HG02763 (cell line): Measurements from ENCODE around the gene BMERB1.
"Not testable (repeated sequence)": the region's sequence is repeated elsewhere in the genome, so short reads cannot be mapped to it uniquely, and the experiment has no call there.

Experiments used
- ATAC-seq: cut with Tn5 transposase; IDR thresholded peaks from one replicate; pipeline ENCODE4 v1.9.1; 2021; ENCODE audit warnings: mild to moderate bottlenecking, moderate library complexity; ENCODE audit not compliant: unreplicated experiment

The BMERB1 gene

DNA sequence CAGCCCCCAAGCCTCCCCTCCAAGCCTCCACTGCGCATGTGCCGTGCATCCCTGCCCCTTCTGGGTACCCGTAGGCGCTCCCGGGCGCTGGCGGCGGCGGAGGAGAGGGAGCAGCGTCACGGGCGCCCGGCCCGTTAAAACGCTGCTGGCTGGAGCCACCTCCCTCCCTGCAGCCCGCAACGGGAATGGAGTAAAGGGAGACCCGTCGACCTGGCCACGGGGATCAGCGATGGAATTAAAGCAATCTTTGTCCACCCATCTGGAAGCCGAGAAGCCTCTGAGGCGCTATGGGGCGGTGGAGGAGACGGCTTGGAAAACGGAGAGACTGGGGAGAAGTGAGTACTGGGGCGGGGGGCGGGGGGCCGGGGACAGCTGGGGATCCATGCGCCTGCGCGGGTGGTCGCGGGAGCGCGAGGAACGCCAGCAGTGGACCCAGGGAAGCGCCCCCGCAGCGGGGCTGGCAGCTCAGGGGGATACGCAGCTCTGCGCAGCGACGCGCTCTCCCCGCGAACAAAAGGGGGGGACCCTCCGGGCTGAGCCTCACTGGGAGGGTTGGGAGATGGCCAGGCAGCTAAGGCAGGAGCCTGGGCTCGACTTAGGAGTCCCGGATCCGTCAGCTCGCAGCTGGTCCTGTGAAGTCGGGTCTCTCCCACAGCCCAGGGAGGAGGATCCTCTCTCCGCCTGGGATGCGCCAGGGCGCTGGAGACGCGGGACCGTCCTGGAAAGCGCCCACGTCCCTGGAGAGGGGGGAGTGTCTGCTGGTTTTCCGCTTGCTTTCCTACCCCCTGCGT lies at the start of gene BMERB1:
Gene BMERB1, plus strand, starts transcription at position 164 of the 791 bp plus-strand sequence. Its CDS starts 66 bp downstream, at position 230.
- no peak for ATAC-seq

DNA sequence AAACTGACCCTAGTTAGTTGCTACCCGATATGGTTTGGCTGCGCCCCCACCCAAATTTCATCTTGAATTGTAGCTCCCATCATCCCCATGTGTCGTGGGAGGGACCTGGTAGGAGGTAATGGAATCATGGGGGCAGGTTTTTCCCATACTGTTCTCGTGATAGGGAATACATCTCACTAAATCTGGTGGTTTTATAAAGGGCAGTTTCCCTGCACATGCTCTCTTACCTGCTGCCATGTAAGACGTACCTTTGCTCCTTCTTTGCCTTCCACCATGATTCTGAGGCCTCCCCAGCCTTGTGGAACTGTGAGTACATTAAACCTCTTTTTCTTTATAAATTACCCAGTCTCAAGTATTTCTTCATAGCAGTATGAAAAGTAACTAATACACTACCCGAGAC lies 46.3 kb upstream of the BMERB1 start:
- not testable (repeated sequence) for ATAC-seq

DNA sequence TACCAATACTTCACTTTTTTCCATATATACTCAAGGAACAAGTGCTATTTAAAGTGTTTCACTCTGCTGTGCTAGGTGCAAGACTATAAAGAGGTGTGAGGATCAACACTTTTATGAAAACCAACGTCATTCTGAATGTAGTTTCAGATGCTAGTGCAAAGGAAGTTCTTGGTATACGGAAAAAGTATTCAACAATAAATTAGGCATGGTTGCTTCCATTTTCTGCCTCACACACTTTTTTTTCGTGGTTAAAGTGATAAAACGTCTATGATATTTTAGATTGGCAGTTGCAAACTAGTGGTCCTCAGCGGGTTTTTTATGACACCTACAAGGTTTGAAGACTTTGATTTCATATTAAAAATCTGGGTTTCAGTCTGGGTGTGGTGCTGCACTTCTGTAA lies 44.5 kb upstream of the BMERB1 start:
- ATAC-seq, result not testable (repeated sequence)

DNA sequence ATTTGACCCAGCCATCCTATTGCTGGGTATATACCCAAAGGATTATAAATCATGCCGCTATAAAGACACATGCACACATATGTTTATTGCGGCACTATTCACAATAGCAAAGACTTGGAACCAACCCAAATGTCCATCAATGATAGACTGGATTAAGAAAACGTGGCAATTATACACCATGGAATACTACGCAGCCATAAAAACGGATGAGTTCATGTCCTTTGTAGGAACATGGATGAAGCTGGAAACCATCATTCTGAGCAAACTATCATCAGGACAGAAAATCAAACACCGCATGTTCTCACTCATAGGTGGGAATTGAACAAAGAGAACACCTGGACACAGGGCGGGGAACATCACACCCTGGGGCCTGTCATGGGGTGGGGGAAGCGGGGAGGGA lies 41.4 kb upstream of the BMERB1 start:
- not testable (repeated sequence) for ATAC-seq

DNA sequence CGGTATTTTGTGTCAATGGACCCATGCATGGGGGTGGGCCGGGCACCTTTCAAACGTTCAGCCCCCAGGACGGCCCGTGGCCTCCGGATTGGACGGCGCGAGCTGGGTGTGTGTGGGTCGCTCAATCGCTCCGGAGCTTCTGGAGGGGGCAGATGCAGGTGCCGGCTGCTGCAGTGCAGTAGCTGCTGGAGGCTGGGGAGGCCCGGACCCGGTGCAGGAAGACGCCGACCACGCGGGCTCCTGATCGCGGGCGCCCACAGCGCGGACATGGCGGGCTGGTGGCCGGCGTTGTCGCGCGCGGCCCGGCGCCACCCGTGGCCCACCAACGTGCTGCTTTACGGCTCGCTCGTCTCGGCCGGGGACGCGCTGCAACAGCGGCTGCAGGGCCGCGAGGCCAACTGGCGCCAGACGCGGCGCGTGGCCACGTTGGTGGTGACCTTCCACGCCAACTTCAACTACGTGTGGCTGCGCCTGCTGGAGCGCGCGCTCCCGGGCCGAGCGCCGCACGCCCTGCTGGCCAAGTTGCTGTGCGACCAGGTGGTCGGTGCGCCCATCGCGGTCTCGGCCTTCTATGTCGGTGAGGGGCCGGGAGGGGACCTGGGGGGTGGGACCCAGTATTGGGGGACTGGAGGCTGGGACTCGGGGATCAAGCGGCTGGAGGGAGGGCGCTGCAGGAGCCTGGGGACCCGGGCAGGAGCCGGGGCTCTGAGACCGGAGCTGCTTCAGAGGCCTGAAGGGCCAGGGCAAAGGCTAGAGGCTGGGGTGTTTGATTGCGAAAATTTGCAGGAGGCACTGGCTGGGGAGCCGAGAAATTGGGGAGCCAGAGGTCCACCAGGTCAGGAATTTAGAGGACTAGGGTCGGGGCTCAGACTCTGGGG lies 38.5 kb upstream of the BMERB1 start, which contains the start of gene MPV17L:
Gene MPV17L, plus strand, starts transcription at position 124 of the 878 bp plus-strand sequence. Its CDS starts 144 bp downstream, at position 268.
- ATAC-seq, result not testable (repeated sequence)

DNA sequence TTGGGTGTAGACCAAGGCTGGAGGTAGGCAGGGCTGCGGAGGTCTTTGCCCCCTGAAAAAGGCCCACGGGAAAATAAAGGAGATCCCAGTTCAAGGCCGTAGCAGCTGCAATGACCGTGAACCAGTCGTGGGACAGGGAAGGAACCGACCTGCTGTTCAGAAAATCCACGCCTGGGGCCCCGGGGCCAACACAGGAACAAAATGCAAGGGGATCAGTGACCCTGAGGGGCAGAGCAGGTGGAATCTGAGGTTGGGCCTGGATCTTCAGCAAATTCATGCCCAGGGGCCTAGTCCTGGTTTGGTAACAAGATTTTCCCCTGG lies 37.9 kb upstream of the BMERB1 start:
- ATAC-seq, result not testable (repeated sequence)

DNA sequence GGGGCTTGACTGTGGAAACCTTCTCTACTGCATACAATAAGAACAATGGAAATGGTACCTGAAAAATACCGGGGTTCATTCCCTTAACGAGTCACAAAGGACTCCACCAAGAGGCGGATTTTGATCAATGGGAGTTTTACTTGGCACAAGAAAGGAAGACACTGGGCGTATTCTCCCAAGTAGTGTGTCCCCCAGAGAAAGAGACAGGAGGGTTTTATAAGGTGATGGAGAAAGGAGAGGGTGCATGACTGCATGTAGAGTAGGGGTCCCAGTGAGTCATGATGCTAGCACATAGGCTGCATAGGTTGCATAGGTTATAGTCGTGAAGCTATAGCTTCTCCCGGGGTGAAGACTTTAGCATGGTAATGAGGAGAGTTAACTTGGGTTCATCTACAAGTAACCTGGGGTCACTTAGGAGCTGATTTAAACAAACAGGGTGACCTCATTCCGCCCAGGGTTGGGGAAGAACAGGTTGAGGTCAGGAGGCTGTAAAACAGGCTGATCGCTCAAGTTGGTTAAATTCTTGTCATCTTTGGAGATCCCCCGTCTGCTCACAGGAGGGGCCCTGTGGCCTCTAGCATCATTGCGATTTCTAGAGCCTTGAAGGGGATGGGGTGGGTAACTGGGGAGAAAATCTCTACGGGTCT lies 37.3 kb upstream of the BMERB1 start:
- ATAC-seq, result no peak

DNA sequence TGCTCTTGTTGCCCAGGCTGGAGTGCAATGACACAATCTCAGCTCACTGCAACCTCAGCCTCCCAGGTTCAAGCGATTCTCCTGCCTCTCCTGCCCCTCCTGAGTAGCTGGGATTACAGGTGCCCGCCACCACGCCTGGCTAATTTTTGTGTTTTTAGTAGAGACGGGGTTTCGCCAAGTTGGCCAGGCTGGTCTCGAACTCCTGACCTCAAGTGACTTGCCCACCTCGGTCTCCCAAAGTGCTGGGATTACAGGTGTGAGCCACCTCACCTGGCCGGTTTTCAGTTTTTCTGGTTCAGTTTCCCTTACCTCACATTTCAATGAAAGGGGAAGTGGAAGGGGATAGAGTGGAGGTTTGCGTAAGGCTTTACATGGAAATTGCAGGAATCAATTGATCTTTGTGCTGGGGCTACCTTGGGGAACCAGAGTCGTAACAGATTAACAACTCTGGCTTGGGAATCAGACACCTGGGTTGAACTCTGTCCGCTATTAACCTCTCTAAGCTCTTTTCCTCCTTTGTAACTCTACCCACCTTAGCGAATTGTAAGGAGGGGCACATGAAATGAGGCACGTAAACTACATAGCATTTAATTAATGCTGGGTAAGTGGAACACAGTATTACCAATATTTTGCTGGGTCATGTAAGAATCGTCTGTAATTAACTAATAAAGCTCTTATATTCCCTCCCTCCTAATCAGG lies 35.6 kb upstream of the BMERB1 start:
- ATAC-seq, result no peak

DNA sequence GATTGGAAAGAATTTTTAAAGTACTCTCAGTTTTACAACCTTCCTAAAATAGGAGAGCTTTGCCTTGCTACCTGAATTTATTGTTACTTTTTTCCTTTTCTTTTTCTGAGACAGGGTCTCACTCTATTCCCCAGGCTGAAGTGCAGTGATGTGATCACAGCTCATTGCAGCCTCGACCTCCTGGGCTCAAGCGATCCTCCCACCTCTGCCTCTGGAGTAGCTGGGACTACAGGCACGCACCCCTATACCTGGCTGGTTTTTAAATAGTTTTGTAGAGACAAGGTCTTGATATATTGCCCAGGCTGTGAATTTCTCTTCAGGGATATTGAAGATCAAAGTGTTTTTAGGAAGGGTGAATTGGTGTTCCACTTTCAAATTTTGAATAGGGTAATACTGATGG lies 35.1 kb upstream of the BMERB1 start:
- no peak for ATAC-seq

DNA sequence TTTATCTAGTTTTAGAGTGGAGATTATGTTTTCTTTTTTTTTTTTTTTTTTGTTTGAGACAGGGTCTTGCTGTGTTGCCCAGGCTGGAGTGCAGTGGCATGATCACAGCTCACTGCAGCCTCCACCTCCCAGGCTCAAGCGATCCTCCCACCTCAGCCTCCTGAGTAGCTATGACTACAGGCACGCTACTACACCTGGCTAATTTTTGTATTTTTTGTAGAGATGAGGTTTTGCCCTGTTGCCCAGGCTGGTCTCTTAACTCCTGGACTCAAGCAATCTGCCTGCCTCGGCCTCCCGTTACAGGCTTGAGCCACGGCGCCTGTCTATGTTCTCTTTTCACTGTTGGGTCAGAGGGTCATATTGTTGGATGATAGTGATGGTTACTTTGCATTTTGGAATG lies 34.1 kb upstream of the BMERB1 start:
- ATAC-seq, result not testable (repeated sequence)

DNA sequence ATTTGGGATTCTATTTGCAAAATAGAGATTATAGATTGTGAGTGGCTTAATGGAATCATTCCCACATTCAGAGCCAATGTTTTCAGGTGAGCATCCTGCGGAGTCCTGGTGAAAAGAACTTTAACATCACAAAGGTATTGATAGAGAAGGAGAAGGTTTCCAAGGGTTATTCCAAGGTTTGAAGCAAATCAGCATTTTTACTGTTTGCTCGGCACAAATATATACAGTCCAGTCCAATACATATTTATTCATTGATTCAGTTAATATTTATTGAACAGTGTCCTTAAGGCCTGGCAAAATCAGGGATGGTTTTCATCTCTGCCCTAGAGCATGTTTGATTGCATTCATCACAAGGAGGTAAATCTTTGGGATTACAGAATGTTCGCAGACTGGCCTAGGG lies 32.4 kb upstream of the BMERB1 start:
- no peak for ATAC-seq

DNA sequence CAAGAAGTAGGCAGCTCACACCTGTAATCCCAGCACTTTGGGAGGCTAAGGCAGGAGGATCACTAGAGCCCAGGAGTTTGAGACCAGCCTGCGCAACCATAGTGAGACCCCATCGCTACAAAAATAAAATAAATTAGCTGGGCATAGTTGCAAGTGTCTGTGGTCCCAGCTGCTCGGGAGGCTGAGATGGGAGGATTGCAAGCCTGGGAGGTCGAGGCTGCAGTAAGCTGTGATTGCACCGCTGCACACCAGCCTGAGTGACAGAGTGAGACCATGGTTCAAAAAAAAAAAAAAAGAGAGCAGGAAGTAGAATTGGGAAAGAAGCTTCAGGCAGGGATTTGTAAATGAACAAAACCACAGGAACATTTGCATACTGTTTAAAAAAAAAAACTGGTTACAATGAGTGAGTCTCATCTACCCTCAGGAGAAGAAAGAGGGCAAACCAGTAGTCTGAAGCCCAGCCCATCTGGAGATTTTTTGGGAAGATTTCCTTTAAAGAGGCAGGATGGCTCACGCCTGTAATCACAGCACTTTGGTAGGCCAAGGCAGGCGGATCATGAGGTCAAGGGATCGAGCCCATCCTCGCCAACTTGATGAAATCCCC lies 30.9 kb upstream of the BMERB1 start:
- ATAC-seq, result no peak

DNA sequence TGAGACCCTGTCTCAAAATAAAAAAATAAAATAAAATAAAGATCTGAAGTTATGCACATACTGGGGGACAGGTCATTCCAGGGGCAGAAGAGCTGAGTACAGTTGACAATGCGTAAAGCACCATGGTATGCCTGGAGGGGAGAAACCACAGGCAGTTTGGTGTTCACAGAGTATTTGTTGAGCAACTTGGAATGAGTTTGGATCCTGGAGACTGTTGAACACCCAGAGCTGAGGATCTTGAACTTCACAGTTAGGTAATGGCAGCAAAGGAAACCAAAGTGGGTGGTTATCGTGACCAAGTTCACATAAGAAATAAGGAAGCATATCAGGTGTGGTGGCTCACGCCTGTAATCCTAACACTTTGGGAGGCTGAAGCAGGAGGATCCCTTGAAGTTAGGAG lies 30.3 kb upstream of the BMERB1 start:
- ATAC-seq, result not testable (repeated sequence)

DNA sequence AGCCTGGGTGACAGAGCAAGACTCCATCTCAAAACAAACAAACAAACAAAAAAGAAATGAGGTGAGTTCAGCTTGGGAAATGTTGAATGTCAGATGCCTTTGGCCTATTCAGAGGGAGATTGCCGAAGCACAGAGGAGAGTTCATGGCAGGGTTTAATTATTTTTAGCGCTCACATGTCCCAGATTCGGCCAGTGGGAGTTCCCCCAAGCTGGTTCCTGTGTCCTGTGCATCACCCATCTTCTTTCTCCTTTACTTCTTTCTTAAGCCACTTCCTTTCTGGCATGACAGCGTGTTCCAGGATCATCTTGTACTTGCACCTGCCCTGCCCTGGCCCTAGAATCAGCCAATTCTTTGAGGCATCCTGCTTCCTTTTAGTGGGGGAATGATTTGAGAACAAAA lies 29.6 kb upstream of the BMERB1 start:
- no peak for ATAC-seq

DNA sequence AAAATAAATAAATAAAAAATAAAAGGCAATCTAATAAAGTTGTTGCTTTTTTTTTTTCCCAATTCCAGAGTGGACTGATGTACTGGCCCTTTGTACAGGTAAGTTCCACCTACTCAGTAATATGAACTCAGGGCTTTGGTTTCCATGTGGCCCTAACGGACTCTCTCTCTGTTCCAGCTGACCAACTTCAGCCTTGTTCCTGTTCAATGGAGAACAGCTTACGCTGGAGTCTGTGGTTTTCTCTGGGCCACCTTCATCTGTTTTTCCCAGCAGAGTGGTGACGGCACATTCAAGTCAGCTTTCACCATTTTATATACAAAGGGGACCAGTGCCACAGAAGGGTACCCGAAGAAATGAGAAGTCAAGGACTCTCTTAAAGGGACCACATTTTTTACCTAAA lies 26.6 kb upstream of the BMERB1 start:
- ATAC-seq, result not testable (repeated sequence)

DNA sequence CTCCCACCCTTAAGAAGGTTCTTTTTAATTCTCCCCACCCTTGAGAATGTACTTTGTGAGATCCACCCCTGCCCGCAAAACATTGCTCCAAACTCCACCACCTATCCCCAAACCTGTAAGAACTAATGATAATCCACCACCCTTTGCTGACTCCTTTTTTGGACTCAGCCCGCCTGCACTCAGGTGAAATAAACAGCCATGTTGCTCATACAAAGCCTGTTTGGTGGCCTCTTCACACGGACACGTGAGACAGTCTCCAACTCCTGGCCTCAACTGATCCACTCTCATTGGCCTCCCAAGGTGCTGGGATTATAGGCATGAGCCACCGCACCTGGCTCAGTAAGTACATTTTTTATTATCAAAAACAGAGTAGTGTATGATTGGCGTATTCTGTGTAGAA lies 24.9 kb upstream of the BMERB1 start:
- not testable (repeated sequence) for ATAC-seq

DNA sequence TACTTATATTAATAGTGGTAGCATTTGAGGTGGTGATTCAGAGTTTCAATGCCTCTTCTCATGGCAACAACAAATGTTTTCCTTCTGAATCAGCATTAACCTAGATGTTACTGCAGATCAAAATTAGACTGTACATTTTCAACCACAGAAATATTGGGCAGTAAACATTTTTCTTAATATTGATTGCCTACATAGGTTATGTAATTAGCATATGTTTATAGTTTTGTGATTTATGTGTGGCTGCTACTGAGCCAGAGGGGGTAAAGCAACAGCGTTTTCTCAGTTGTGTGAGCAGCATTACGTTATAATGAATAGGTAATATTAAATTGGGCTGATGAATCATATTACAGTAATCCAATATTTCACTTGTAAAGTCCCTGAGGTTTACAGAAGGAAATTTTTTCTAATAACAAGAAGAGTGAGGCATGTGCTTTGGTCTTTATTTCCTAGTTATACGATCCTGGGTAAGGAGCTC lies 18.8 kb upstream of the BMERB1 start:
- no peak for ATAC-seq

DNA sequence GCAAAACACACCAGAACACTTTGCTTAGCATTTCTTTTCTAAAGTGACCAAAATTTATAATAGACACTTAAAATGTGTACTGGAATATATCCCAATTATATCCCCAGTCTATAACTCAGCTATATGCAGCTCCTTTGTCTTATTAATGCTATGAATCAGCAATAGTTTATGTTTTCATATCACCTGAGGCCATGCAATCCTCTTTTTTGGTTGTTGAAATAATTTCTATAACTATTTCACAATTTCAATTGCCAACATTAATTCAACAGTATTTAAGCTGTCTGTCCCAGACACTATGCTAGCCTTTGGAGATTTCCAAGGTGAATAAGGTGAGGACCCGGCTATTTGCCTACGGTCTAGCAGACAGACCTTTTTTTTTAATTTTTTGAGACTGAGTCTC lies 17.2 kb upstream of the BMERB1 start:
- ATAC-seq, result no peak

DNA sequence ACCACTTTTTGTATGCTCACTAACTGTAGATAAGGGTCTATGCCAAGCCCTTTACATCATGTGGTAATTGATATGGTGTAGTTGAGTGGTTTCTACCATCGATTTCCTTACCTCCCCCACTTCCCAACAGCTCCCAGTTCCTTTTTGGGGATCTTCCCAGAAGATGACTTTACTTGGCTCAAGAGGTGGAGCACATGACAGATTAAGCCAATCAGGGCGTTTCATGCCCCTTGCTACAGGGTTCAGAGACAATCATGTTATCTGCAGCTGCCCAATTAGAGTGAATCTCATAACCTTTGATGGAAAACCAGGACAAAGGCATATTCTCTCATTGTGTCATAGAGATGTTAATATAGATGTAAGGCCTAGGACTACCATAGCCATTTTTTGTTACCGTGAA lies 16.2 kb upstream of the BMERB1 start:
- ATAC-seq, result no peak

DNA sequence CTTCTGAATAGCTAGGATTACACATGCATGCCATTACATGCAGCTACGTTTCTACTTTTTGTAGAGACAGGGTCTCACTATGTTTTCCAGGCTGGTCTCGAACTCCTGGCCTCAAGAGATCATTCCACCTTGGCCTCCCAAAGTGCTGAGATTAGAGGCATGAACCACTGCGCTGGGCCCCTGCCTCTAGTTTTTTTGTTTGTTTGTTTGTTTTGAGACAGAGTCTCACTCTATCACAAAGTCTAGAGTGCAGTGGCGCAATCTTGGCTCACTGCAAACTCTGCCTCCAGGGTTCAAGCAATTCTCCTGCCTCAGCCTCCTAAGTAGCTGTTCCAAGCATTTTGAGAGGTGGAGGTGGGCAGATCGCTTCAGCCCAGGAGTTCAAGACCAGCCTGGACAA lies 12.7 kb upstream of the BMERB1 start:
- not testable (repeated sequence) for ATAC-seq
